ENCODE data around the gene SPEF2.

- TF ChIP-seq GLI2 (tag by site-specific recombination; IDR thresholded peaks at IDR 0.05; ENCODE audit: borderline replicate concordance, low read depth) (no peak), CTCF (tag by site-specific recombination; IDR thresholded peaks at IDR 0.05) (no peak), ZNF174 (tag by site-specific recombination; IDR thresholded peaks at IDR 0.05) (no peak), ZBTB20 (tag by site-specific recombination; IDR thresholded peaks at IDR 0.05) (no peak), ZNF639 (tag by site-specific recombination; IDR thresholded peaks at IDR 0.05) (no peak), ZNF423 (tag by site-specific recombination; IDR thresholded peaks at IDR 0.05) (no peak), ZNF391 (tag by site-specific recombination; IDR thresholded peaks at IDR 0.05; ENCODE audit: borderline replicate concordance, low read depth) (no peak), ZSCAN5A (tag by site-specific recombination; IDR thresholded peaks at IDR 0.05) (no peak)
These were observed 244.1 kb downstream of the SPEF2 start for GRCh38 chr5:35861718-35862117.

Measured in HEK293 (cell line).